K562 treated with DMSO at 1 percent for 12 hours (cell line): ENCODE measurements around the gene TSPAN11. TPM values are rescaled to one million over a fixed set of nuclear protein-coding genes. Genes with fewer than 3 reads are reported as not detected.

ENCODE experiments used
- total RNA-seq: library from RNA; unstranded; fragments of 300-600 nt; gene quantifications from 2 replicates; pipeline ENCODE4 v1.2.3, GENCODE V29; 2022; ENCODE audit not compliant: insufficient read depth

The TSPAN11 gene, protein sequence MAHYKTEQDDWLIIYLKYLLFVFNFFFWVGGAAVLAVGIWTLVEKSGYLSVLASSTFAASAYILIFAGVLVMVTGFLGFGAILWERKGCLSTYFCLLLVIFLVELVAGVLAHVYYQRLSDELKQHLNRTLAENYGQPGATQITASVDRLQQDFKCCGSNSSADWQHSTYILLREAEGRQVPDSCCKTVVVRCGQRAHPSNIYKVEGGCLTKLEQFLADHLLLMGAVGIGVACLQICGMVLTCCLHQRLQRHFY
- not detected in 2 replicates for total RNA-seq

GRCh38 chr12:30926243-30927221, at the start of gene TSPAN11:
Gene TSPAN11, plus strand, starts transcription at chr12:30926748. Its CDS starts 27,244 bp downstream, at chr12:30953992.

Other genes starting within 250 kb of the TSPAN11 start
- 6.0 and 20.5 TPM in 2 replicates for gene IPO8, start 230.9 kb upstream of the TSPAN11 start, total RNA-seq
- gene CAPRIN2, start 171.8 kb upstream of the TSPAN11 start, total RNA-seq: 5.7 and 13.0 TPM in 2 replicates
- 16.7 and 40.7 TPM in 2 replicates for gene DDX11, start 147.1 kb downstream of the TSPAN11 start, total RNA-seq